ENCODE results near the gene FAM50A. TPM values are rescaled to one million over a fixed set of nuclear protein-coding genes. Genes with fewer than 3 reads are reported as not detected.
A peak's percentile ranks its signal among the peaks of the same experiment; 100 is the strongest.

The FAM50A gene
- total RNA-seq, 4 donors from 2014 or later = 15.9 to 27.3 (median 19.6) TPM

GRCh38 chrX:154431341-154431740 lies 12.6 kb upstream of the FAM50A start:
- H3K4me3 ChIP-seq = no peak overlapping the region
- peaks cover 5 to 47% (median 7%) of the 10 kb centered on the region in 3 donors for H3K4me1 ChIP-seq

GRCh38 chrX:154432210-154432609 lies 11.7 kb upstream of the FAM50A start:
- WGBS, 2 donors = 60% methylated on average over 1 of the region's 8 CpGs; no CpG with 5 or more reads in 1 of the 2 donors
- H3K27ac ChIP-seq = peak overlapping the region in 1 of 4 donors; percentile 33
- no peak for DNase-seq

More at GRCh38 chrX:154431341-154431740, 12.6 kb upstream of the FAM50A start:
- Histone ChIP-seq H3K9me3 (no peaks in the 10 kb centered on the region), H3K27me3 (no peaks in the 10 kb centered on the region), H3K27ac (peak overlapping the region in 3 of 4 donors; percentile 33 to 61 (median 48)), H3K36me3 (peaks cover 5 to 43% (median 8%) of the 10 kb centered on the region in 3 donors)
- intact Hi-C loops (cut with DNase I) = no loop called here
- 71 to 73% methylated on average over 3 of the region's 5 CpGs for WGBS, 2 donors
- no peak for DNase-seq
- no peak for TF ChIP-seq CTCF (IDR thresholded peaks at IDR 0.05)
- no peak for TF ChIP-seq POLR2A (IDR thresholded peaks at IDR 0.05)

GRCh38 chrX:154433605-154434004 lies 10.3 kb upstream of the FAM50A start:
- Histone ChIP-seq H3K36me3 (peaks cover 5 to 45% (median 8%) of the 10 kb centered on the region in 3 donors), H3K4me3 (no peak overlapping the region), H3K9me3 (no peaks in the 10 kb centered on the region), H3K27ac (no peak overlapping the region), H3K27me3 (no peaks in the 10 kb centered on the region), H3K4me1 (peaks cover 10 to 48% (median 13%) of the 10 kb centered on the region in 3 donors)
- no peak for DNase-seq
- TF ChIP-seq CTCF (IDR thresholded peaks at IDR 0.05) = no peak
- TF ChIP-seq POLR2A (IDR thresholded peaks at IDR 0.05) = no peak
- 50% methylated on average over 1 of the region's 7 CpGs; no CpG with 5 or more reads in 1 of the 2 donors for WGBS, 2 donors
- intact Hi-C loops (cut with DNase I) = no loop called here

More at GRCh38 chrX:154432210-154432609, 11.7 kb upstream of the FAM50A start:
- Histone ChIP-seq H3K27me3 (no peaks in the 10 kb centered on the region), H3K36me3 (peaks cover 5 to 43% (median 8%) of the 10 kb centered on the region in 3 donors), H3K4me3 (no peak overlapping the region), H3K9me3 (no peaks in the 10 kb centered on the region), H3K4me1 (peaks cover 5 to 45% (median 7%) of the 10 kb centered on the region in 3 donors)
- intact Hi-C loops (cut with DNase I) = no loop called here
- TF ChIP-seq POLR2A (IDR thresholded peaks at IDR 0.05) (no peak), CTCF (IDR thresholded peaks at IDR 0.05) (no peak)

- Histone ChIP-seq H3K4me1 (peaks cover 10 to 47% (median 12%) of the 10 kb centered on the region in 3 donors), H3K36me3 (peaks cover 5 to 55% (median 8%) of the 10 kb centered on the region in 3 donors), H3K9me3 (no peaks in the 10 kb centered on the region), H3K27me3 (no peaks in the 10 kb centered on the region), H3K4me3 (no peak overlapping the region), H3K27ac (no peak overlapping the region)
- no peak for DNase-seq
- 100% methylated on average over 3 of the region's 7 CpGs; no CpG with 5 or more reads in 1 of the 2 donors for WGBS, 2 donors
- TF ChIP-seq POLR2A (IDR thresholded peaks at IDR 0.05) (no peak), CTCF (IDR thresholded peaks at IDR 0.05) (no peak)
- intact Hi-C loops (cut with DNase I) = no loop called here
These were observed 9.4 kb upstream of the FAM50A start for GRCh38 chrX:154434394-154435168.

- Histone ChIP-seq H3K27me3 (no peaks in the 10 kb centered on the region), H3K9me3 (no peaks in the 10 kb centered on the region), H3K4me1 (peaks cover 6 to 41% (median 12%) of the 10 kb centered on the region in 3 donors), H3K27ac (no peak overlapping the region), H3K36me3 (peaks cover 5 to 61% (median 8%) of the 10 kb centered on the region in 3 donors), H3K4me3 (no peak overlapping the region)
- intact Hi-C loops (cut with DNase I) = no loop called here
- TF ChIP-seq CTCF (IDR thresholded peaks at IDR 0.05) = no peak
- no peak for TF ChIP-seq POLR2A (IDR thresholded peaks at IDR 0.05)
- no peak for DNase-seq
- 99 to 100% methylated on average over 2 to 10 of the region's 19 CpGs for WGBS, 2 donors
These were observed 8.7 kb upstream of the FAM50A start for GRCh38 chrX:154435171-154435733.

Data from esophagus squamous epithelium (tissue), 5 donors.